AML-193 (cell line): ENCODE data around the gene PARP12.

ENCODE experiments used
- DNase-seq, 2 experiments: peaks; one replicate each; lab custom pipeline; 2025; lab: John Stamatoyannopoulos, UW

PARP12 gene

GRCh38 chr7:140035400-140036223, 27.1 kb downstream of the PARP12 start:
- no peak for DNase-seq

- no peak for DNase-seq
Measured at GRCh38 chr7:140034421-140034820, 28.3 kb downstream of the PARP12 start.

GRCh38 chr7:140033779-140034363, 28.9 kb downstream of the PARP12 start:
- no peak for DNase-seq

GRCh38 chr7:140033036-140033435, 29.7 kb downstream of the PARP12 start:
- no peak for DNase-seq

GRCh38 chr7:140031364-140031763, 31.4 kb downstream of the PARP12 start:
- DNase-seq, result no peak

GRCh38 chr7:140029072-140029471, 33.7 kb downstream of the PARP12 start:
- no peak for DNase-seq

GRCh38 chr7:140028311-140028710, 34.4 kb downstream of the PARP12 start:
- DNase-seq, result no peak

- DNase-seq, result no peak
Measured at GRCh38 chr7:140027858-140028257, 34.9 kb downstream of the PARP12 start.

- DNase-seq, result no peak
Measured at GRCh38 chr7:140026935-140027334, 35.8 kb downstream of the PARP12 start.

GRCh38 chr7:140025814-140026433, 36.8 kb downstream of the PARP12 start:
- DNase-seq, result no peak

GRCh38 chr7:140025241-140025640, 37.5 kb downstream of the PARP12 start:
- DNase-seq, result no peak

- DNase-seq, result no peak
Measured at GRCh38 chr7:140024585-140024984, 38.2 kb downstream of the PARP12 start.

- no peak for DNase-seq
Measured at GRCh38 chr7:140023728-140024127, 39.0 kb downstream of the PARP12 start.

GRCh38 chr7:140022582-140023211, 40.1 kb downstream of the PARP12 start:
- no peak for DNase-seq

- no peak for DNase-seq
Measured at GRCh38 chr7:140021603-140022002, 41.1 kb downstream of the PARP12 start.

GRCh38 chr7:140019606-140020005, 43.1 kb downstream of the PARP12 start:
- no peak for DNase-seq

GRCh38 chr7:140019172-140019571, 43.6 kb downstream of the PARP12 start:
- no peak for DNase-seq

- no peak for DNase-seq
Measured at GRCh38 chr7:140018125-140019043, 44.4 kb downstream of the PARP12 start.

- DNase-seq, result no peak
Measured at GRCh38 chr7:140017543-140017942, 45.2 kb downstream of the PARP12 start.

GRCh38 chr7:140017034-140017433, 45.7 kb downstream of the PARP12 start:
- DNase-seq, result no peak

GRCh38 chr7:140016540-140016939, 46.2 kb downstream of the PARP12 start:
- DNase-seq, result no peak
